NCI-H82 treated with DMSO at 0.1 percent for 48 hours (cell line): ENCODE results near the gene GRB7.
"Not testable (repeated sequence)": the region's sequence is repeated elsewhere in the genome, so short reads cannot be mapped to it uniquely, and the experiment has no call there.

Experiments
- DNase-seq: peaks from one replicate; lab custom pipeline; 2025; ENCODE audit not compliant: unreplicated experiment; lab: John Stamatoyannopoulos, UW

The GRB7 gene

GRCh38 chr17:39737760-39738567 lies at the start of gene GRB7:
Gene GRB7 (plus strand): TSS chr17:39737938. CDS start chr17:39742302, 4,364 bp downstream.
- DNase-seq = no peak

- no peak for DNase-seq
Measured at GRCh38 chr17:39688475-39688835, 49.3 kb upstream of the GRB7 start.

GRCh38 chr17:39688945-39689344 lies 48.8 kb upstream of the GRB7 start:
- DNase-seq = no peak

DNA sequence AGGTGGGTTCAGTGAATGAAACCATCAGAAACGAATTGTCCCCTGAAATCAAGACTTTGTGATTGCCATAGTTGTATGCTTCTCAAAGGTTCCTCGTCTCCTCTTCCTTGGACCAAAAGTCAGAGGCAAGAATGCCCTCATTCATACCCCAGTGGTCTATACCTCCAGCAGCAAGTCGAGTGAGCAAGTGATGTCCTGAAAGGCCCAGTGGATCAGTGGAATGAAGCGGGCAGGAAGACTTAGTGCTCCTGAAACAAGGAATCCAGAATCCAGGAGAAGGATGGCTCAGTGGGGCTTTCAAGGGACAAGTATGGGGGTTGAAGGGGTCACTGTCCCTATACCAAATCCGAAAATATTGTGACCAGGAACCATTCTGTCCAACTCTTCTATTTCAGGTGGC lies 43.1 kb upstream of the GRB7 start:
- no peak for DNase-seq

DNA sequence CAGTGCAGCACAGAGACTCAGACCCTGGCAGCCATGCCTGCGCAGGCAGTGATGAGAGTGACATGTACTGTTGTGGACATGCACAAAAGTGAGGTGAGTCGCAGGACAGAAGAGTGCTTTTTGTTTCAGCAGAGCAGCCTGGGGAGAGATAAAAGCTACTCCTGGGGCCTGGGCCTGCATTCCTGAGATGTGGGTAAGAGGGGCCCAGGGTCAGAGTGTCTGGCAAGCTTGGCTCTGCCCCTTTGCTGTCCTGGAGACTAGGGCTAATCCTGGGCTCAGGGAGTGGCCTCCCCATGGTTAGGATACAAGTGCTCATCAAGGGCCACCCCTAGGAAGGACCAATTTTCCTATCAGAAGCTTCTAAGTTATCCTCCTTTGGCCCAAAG lies 42.7 kb upstream of the GRB7 start:
- DNase-seq = no peak

- no peak for DNase-seq
Measured at GRCh38 chr17:39696731-39697130, 41.0 kb upstream of the GRB7 start.

DNA sequence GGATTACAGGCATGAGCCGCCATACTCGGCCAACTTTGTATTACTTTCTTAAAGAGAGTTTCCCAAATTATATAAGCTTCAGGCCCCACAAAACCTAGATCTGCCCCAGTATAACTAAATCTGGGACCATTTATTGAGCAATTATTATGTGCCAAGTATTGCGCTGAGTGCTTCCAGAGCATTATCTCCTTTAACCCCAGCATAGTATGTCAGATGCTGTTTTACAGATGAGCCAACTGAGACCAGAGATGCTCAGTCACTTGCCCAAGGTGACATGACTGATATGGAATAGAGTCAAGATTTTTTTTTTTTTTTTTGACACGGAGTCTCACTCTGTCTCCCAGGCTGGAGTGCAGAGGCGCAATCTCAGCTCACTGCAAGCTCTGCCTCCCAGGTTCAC lies 39.8 kb upstream of the GRB7 start:
- no peak for DNase-seq

DNA sequence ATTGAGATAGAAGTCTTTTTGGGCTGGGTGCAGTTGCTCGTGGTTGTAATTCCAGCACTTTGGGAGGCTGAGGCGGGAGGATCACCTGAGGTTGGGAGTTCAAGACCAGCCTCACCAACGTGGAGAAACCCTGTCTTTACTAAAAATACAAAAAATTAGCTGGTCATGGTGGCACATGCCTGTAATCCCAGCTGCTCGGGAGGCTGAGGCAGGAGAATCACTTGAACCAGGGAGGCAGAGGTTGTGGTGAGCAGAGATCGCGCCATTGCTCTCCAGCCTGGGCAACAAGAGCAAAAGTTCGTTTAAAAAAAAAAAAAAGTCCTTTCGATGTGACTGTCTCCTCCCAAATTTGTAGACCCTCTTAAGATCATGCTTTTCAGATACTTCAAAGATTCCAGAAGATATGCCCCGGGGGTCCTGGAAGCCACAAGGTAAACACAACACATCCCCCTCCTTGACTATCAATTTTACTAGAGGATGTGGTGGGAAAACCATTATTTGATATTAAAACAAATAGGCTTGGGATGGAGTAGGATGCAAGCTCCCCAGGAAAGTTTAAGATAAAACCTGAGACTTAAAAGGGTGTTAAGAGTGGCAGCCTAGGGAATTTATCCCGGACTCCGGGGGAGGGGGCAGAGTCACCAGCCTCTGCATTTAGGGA lies 38.5 kb upstream of the GRB7 start:
- not testable (repeated sequence) for DNase-seq

DNA sequence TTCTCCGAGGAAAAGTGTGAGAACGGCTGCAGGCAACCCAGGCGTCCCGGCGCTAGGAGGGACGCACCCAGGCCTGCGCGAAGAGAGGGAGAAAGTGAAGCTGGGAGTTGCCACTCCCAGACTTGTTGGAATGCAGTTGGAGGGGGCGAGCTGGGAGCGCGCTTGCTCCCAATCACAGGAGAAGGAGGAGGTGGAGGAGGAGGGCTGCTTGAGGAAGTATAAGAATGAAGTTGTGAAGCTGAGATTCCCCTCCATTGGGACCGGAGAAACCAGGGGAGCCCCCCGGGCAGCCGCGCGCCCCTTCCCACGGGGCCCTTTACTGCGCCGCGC lies 38.0 kb upstream of the GRB7 start, which contains the start of gene ERBB2:
Gene ERBB2 (plus strand): TSS at position 247 of the 330 bp plus-strand sequence. CDS start 175 bp downstream, outside the sequence.
- no peak for DNase-seq

- no peak for DNase-seq
Measured at GRCh38 chr17:39700148-39700987, 37.4 kb upstream of the GRB7 start.

- DNase-seq = no peak
Measured at GRCh38 chr17:39701012-39701783, 36.5 kb upstream of the GRB7 start.

GRCh38 chr17:39701784-39702422 lies 35.8 kb upstream of the GRB7 start:
- DNase-seq = no peak

DNA sequence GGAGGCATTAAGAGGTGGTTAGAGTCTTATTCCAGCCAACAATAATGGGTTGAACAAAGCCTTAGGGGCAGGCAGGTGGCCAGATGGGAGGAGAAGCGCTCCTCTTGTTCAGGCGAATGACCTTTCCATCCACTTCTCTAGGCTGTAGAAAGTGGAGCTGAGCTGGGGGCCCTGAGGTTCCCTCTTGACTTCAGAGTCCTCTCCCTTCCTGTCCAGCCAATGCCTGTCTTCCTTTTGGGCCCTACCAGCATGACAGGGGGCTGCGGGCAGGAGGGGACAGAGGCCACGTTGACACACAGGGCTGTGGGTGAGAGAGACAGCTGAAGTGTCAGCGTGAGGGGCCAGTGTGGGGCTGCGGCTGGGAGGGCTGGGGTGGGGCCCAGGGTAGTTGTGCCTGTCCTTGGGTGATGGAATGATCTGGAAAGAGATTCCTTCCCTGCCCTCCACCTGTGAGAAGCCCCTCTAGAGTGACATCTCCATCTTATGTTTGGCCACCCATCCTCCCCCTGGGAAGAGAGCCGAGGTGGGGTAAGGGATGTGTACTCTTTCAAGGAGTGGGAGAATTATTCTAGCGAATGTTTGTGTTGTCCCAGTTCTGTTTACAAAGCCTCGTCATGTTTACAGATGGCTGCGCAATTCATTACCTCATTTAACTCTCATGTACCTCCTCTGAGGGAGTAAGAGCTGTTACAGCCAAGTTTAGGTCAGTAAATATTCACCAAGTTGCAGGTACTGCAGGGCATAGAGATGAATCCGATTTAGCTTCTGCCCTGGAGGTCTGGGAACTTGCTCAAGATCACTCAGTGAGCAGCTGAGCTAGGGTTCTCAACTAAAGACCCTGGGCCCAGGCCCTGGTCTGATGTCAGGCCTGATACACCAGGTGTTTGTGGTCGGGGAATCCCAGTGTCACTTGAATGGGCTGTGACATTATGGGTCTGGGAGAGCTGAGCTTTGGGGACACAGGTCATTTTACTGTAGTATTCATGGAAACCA lies 34.5 kb upstream of the GRB7 start:
- DNase-seq = no peak

DNA sequence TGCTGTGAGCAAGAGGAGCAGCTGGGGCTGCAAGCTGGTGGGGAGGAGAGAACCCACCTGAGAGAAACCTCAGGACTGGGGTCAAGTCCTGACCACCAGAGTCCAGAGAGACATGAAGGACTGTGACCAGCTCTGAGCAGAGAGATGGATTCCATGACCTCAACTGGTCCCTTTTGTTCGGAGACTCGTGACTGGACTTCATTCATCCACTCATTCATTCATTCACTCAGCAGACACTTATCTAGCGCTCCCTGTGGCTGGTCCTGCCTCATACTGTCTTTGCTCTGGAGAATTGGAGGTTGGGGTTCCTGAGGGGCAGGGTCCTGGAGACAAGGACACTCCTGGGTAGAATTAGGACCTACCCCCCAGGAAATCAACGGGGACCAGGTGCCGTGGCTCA lies 33.8 kb upstream of the GRB7 start:
- no peak for DNase-seq

- no peak for DNase-seq
Measured at GRCh38 chr17:39704821-39705551, 32.8 kb upstream of the GRB7 start.

DNA sequence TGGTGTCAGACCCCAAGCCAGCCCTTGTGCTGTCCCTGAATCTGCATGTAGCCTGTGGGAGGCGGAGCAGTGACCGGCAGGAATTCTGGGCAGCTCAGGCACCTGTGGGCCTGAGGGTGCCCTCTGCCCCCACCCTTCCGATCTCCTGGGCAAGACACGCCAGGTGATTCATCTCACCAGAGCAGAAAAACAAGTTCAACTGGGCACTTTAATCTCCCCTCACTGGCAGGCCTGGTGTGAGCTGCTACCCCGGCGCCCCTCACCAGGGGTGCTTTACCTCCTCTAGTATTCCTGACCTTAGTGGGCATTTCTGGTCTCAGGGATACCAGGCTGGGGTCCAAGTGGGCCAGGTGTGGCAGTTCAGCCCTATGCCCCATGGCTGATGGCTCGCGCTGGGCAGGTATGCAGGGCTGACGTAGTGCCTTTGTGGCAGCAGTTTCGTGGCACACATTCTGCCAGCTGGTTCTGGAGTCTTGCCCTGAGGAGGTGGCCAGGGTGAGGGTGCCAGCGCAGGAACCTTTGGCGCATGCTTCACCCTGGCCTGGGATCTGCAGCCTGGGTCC lies 31.9 kb upstream of the GRB7 start:
- DNase-seq = no peak

DNA sequence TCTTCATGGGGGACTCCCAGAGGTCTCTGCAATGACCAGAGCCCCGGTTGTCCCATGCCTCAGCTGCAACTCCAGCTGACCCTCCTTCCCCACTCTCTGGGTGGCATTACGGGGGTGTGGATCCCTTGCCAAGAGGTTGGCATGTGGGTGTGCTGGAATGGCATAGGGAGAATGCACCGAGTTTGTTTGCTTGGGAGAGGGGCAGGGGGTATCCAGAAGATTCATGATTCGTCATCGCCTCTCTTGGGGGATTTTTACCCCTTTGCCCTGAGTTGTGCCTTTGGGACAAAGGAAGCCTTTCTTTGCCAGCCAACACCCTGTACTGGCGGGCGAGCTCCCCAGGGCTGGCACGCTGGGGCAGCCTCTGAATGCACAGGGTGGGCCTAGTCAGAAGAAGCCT lies 31.4 kb upstream of the GRB7 start:
- DNase-seq = no peak

GRCh38 chr17:39706921-39707337 lies 30.8 kb upstream of the GRB7 start:
- DNase-seq = no peak
